ENCODE measurements around the gene ALAD.

The ALAD gene

DNA sequence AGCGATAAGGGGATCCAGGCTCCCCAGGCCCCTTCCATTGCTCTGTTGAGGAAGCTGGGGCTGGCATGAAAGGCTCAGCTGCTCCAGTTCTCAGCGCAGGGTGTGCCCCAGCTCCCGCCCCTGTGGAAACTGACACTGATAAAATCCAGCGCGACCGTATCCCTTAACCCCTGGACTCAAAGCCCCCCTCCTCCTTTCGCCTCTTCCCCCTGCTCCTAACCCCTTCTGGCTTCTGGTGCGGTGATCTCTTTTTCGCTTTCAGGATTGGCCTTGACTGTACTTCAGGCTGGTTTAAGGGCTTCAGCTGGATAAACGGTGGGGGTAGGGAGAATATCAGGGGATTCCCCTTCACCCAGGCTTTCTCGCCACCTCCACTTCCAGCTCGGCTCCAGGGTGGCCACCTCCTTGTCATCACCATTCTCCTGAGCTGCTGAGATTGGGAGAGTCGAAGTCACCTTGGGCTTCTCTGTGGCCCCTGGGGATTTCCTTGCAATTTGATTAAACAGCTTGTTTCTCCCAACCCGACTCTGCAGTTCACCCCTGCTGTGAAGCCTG is 50.9 kb downstream of the ALAD start:
- no peak for DNase-seq (ENCODE audit: low read depth in 2 of 3, low spot score in 2 of 3)

GRCh38 chr9:113349445-113350094 is 51.5 kb downstream of the ALAD start, which contains the start of gene BSPRY:
TSS of gene BSPRY (plus strand) at chr9:113349541. CDS start at chr9:113349580, 39 bp downstream.
- no peak for DNase-seq (ENCODE audit: low read depth in 2 of 3, low spot score in 2 of 3)

- DNase-seq (ENCODE audit: low read depth in 2 of 3, low spot score in 2 of 3): no peak
These were observed 52.0 kb downstream of the ALAD start for GRCh38 chr9:113349066-113349444.

DNA sequence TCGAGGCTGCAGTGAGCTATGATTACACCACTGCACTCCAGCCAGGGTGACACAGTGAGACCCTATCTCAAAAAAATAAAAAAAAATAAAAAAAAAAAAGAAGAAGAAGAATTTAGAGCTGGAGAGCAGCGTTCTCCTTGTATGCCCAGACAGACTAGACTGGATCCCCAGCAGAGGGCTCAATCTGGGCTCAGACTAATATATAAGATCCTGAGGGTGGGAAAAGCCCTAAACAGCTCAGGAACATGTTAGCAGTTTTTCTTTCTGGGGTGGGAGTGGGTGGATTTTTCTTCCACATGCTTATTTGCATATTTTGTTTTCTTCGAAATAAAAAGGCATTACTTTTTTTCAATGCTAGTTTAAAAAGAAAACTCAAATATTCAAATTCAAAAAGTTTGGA is 52.6 kb downstream of the ALAD start:
- DNase-seq (ENCODE audit: low read depth in 2 of 3, low spot score in 2 of 3): no peak

DNA sequence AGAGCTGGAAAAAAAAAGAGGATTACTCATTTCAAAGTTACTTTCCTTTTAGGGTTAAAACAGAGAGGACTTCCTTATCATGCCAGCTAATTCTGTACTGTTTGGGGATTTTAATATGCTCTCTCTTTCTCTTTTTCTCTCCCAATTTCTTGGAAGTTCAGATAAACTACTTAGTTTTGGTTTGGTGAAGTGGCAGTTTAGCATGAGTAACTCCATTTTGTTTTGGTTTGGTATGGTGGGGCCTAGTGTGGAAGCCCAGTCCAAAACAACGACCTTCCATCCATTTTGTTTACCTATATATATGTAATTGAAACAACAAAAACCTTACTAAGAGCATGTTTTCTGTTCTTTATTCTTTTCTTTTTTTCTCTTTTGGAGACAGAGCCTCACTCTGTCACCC is 55.4 kb downstream of the ALAD start:
- DNase-seq (ENCODE audit: low read depth in 2 of 3, low spot score in 2 of 3): no peak

DNA sequence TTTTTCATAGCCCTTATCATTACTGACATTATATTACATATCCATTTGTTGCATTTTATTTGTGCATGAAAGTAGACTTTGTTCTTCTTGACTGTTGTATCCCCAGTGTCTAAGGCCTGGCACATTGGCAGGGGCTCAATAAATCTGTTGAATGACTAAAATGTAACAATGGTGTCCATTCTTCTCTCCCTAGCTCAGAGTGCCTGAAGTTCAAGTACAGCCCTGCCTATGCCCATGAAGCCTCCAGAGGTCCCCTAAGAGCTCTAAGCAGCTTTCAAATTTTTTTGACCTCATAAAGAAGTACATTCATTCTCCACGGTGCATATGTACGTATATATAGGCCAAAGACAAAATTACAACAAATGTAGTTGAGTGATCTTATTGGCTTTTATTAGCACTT is 55.9 kb downstream of the ALAD start:
- no peak for DNase-seq (ENCODE audit: low read depth in 2 of 3, low spot score in 2 of 3)

DNA sequence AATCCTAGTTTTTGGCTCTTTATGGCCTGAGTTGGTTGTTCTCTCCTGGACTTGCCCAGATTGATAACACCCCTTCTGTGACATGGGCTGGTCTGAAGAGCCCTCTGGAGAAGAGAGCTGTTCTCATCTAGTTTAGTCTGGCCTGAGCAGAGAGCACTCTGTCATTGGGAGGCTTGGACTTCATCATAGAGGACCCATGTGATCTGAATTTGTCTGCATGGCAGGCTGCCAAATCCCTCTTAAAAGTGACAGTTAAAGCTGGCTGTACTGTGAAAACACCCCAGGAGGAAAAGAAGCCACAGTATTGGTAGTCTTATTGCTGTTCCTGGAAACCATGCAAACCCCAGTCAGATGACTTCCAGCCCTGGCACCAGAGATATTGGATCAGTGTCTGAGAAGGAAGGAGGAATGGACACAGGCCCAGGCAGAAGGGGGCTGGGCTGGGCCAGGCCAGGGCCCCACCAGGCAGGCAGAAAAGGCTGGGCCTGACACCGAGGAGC is 57.3 kb downstream of the ALAD start:
- DNase-seq (ENCODE audit: low read depth in 2 of 3, low spot score in 2 of 3): no peak

- DNase-seq (ENCODE audit: low read depth in 2 of 3, low spot score in 2 of 3): no peak
These were observed 59.2 kb downstream of the ALAD start for GRCh38 chr9:113341712-113342410.

DNA sequence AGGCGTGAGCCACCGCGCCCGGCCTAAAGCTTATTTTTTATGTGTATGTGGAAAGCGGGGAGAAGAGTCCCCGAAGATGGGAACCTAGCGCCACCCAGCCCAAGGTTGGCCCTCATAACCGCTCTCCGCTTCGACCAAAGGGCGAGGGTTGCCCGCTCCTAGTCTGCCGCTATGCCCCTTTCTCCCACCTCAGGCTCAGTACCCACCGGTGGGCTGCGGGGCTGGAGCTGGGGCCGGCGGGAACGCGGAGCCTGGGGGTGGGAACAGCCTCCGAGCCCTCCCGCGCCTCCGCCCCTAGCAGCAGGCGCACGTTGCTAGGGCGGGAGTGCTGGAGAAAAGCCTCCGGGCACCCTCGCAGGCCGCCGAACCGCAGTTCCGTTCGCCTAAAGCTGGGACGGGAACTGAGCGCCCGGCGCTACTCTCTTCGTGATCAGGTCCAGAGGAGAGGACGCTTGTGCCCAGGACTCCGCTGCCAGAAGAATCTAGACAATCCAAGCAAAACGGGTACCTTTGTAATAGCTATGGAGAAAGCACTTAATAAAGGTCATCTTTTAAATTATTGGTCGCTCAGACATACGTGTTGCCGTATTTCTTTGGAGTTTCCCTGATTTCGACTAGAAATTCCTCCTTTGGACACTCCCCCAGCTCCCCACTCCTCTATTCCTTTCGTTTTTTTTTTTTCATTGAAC is 60.9 kb downstream of the ALAD start, which contains the start of gene WDR31:
Gene WDR31 (minus strand): TSS at position 265 of the 689 bp plus-strand sequence. CDS start 8,253 bp downstream, outside the sequence.
- peak; percentile 70 to 72 (median 72) for DNase-seq (ENCODE audit: low read depth in 2 of 3, low spot score in 2 of 3)

GRCh38 chr9:113337714-113338113 is 63.4 kb downstream of the ALAD start:
- DNase-seq (ENCODE audit: low read depth in 2 of 3, low spot score in 2 of 3): no peak
